ENCODE measurements around the gene MAGEC2.

- TF ChIP-seq CTCF (IDR thresholded peaks at IDR 0.05), result no peak
- no peak for TF ChIP-seq POLR2A (IDR thresholded peaks at IDR 0.05)
- no peak for TF ChIP-seq POLR2AphosphoS5 (IDR thresholded peaks at IDR 0.05)
Measured at GRCh38 chrX:142251680-142252079, 46.6 kb upstream of the MAGEC2 start.

All from transverse colon (tissue), 4 donors.